SK-N-SH (cell line): ENCODE results near the gene MS4A10.

Experiments
- FOXM1 ChIP-seq: IDR thresholded peaks from 2 replicates; pipeline ENCODE4 v1.4.0; 2012; ENCODE audit warnings: low read depth, mild to moderate bottlenecking
- GABPA ChIP-seq: IDR thresholded peaks from 2 replicates; pipeline ENCODE4 v1.4.0; 2012; ENCODE audit warnings: low read depth, mild to moderate bottlenecking
- POLR2AphosphoS5 ChIP-seq: IDR thresholded peaks from 2 replicates; pipeline ENCODE4 v1.6.1; 2012; ENCODE audit warnings: low read depth, low read length
- RAD21 ChIP-seq: IDR thresholded peaks from 2 replicates; pipeline ENCODE4 v1.6.1; 2012; ENCODE audit warnings: mild to moderate bottlenecking, low read length
- TCF12 ChIP-seq: IDR thresholded peaks from 2 replicates; pipeline ENCODE4 v1.4.0; 2012
- TF ChIP-seq, protein P1 (sequence below): fragments of 200-600 bp; sonication (generic); IDR thresholded peaks from 2 replicates; pipeline ENCODE4 v1.6.1; 2017; ENCODE audit warnings: antibody characterized with exemption, mild to moderate bottlenecking, moderate library complexity
- TF ChIP-seq, protein P2 (sequence below): IDR thresholded peaks from 2 replicates; pipeline ENCODE4 v1.4.0; 2012; ENCODE audit warnings: low read depth
- TF ChIP-seq, protein P3 (sequence below): IDR thresholded peaks from 2 replicates; pipeline ENCODE4 v1.4.0; 2012; ENCODE audit warnings: low read depth, borderline replicate concordance

DNA sequence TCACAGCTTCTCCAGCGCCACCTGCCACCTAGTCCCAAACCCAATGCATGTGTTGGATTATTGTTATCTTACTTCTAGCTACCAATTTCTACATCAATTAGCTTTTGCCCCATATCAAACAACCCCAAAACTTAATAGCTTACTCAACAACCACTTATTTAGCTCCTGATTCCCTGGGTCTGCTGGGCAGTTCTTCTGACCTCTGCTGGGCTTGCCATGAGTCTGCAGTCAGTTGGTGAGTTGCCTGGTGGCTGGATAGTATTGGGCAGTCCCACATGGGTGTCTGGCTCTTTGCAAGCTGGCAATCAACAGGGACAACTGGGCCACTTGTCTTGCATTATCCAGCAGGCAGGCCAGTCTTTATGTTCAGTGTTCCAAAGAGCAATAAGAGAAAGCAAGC lies 42.1 kb upstream of the MS4A10 start:
- TF ChIP-seq, protein P1, sequence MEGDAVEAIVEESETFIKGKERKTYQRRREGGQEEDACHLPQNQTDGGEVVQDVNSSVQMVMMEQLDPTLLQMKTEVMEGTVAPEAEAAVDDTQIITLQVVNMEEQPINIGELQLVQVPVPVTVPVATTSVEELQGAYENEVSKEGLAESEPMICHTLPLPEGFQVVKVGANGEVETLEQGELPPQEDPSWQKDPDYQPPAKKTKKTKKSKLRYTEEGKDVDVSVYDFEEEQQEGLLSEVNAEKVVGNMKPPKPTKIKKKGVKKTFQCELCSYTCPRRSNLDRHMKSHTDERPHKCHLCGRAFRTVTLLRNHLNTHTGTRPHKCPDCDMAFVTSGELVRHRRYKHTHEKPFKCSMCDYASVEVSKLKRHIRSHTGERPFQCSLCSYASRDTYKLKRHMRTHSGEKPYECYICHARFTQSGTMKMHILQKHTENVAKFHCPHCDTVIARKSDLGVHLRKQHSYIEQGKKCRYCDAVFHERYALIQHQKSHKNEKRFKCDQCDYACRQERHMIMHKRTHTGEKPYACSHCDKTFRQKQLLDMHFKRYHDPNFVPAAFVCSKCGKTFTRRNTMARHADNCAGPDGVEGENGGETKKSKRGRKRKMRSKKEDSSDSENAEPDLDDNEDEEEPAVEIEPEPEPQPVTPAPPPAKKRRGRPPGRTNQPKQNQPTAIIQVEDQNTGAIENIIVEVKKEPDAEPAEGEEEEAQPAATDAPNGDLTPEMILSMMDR = no peak
- TF ChIP-seq, protein P2, sequence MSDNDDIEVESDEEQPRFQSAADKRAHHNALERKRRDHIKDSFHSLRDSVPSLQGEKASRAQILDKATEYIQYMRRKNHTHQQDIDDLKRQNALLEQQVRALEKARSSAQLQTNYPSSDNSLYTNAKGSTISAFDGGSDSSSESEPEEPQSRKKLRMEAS = no peak
- TF ChIP-seq FOXM1 (no peak), POLR2AphosphoS5 (no peak), TCF12 (no peak), RAD21 (no peak), GABPA (no peak)
- TF ChIP-seq, protein P3, sequence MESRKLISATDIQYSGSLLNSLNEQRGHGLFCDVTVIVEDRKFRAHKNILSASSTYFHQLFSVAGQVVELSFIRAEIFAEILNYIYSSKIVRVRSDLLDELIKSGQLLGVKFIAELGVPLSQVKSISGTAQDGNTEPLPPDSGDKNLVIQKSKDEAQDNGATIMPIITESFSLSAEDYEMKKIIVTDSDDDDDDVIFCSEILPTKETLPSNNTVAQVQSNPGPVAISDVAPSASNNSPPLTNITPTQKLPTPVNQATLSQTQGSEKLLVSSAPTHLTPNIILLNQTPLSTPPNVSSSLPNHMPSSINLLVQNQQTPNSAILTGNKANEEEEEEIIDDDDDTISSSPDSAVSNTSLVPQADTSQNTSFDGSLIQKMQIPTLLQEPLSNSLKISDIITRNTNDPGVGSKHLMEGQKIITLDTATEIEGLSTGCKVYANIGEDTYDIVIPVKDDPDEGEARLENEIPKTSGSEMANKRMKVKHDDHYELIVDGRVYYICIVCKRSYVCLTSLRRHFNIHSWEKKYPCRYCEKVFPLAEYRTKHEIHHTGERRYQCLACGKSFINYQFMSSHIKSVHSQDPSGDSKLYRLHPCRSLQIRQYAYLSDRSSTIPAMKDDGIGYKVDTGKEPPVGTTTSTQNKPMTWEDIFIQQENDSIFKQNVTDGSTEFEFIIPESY = no peak
